PC-3 (cell line): Measurements from ENCODE around the gene PIAS1. TPM values are rescaled to one million over a fixed set of nuclear protein-coding genes. Genes with fewer than 3 reads are reported as not detected.

ENCODE experiments used
- ATAC-seq: fragments of 200-7000 bp; cut with Tn5 transposase; 2 replicates; pipeline ENCODE4 v1.9.1; 2020; ENCODE audit warnings: mild to moderate bottlenecking, moderate library complexity
- BruUV-seq: library from RNA; stranded (reverse); fragments of 400-500 nt; replicated peaks from 2 replicates; lab custom pipeline; 2021; lab: Mats Ljungman, UMichigan
- CTCF ChIA-PET: fragments of 300-600 bp; sonication (Branson Sonifier 250); formaldehyde crosslinking; loops from one replicate; lab custom pipeline; 2022; ENCODE audit warnings: antibody characterized with exemption; lab: Charles Lee
- POLR2A ChIA-PET: fragments of 300-600 bp; sonication (Branson Sonifier 250); formaldehyde crosslinking; loops from one replicate; lab custom pipeline; 2022; ENCODE audit warnings: antibody characterized with exemption; ENCODE audit not compliant: unreplicated experiment; lab: Charles Lee
- DNase-seq: peaks from one replicate; pipeline ENCODE4 v3.0.0-alpha.2; 2015
- H2AFZ ChIP-seq: fragments of 300-600 bp; sonication (generic); 2 replicates; pipeline ENCODE4 v1.6.0; 2016; ENCODE audit warnings: antibody characterized with exemption, low read length
- H3F3A ChIP-seq: fragments of 300-600 bp; sonication (generic); one replicate; pipeline ENCODE4 v1.6.0; 2017; ENCODE audit warnings: antibody characterized with exemption, low read length, control low read depth, mild to moderate bottlenecking; ENCODE audit not compliant: unreplicated experiment
- H3K27ac ChIP-seq: fragments of 300-600 bp; sonication (generic); 2 replicates; pipeline ENCODE4 v1.5.1; 2016; ENCODE audit warnings: mild to moderate bottlenecking, low read length
- H3K27me3 ChIP-seq: fragments of 300-600 bp; sonication (generic); 2 replicates; pipeline ENCODE4 v1.6.1; 2016; ENCODE audit warnings: low read length, mixed read lengths
- H3K36me3 ChIP-seq: fragments of 300-600 bp; sonication (generic); 2 replicates; pipeline ENCODE4 v1.6.1; 2016; ENCODE audit warnings: low read depth, mixed run types, low read length, mixed read lengths
- H3K4me1 ChIP-seq: fragments of 300-600 bp; sonication (generic); 2 replicates; pipeline ENCODE4 v1.5.1; 2016; ENCODE audit warnings: low read length; ENCODE audit not compliant: insufficient read depth
- H3K4me2 ChIP-seq: fragments of 300-600 bp; sonication (generic); 2 replicates; pipeline ENCODE4 v1.6.0; 2016; ENCODE audit warnings: low read length
- H3K4me3 ChIP-seq: fragments of 300-600 bp; sonication (generic); 2 replicates; pipeline ENCODE4 v1.5.1; 2016; ENCODE audit warnings: mild to moderate bottlenecking, low read length, mixed read lengths
- H3K79me2 ChIP-seq: fragments of 300-600 bp; sonication (generic); 2 replicates; pipeline ENCODE4 v1.6.1; 2017; ENCODE audit warnings: low read length, mixed read lengths
- H3K9ac ChIP-seq: fragments of 300-600 bp; sonication (generic); 2 replicates; pipeline ENCODE4 v1.6.0; 2016; ENCODE audit warnings: mild to moderate bottlenecking, low read length
- H3K9me2 ChIP-seq: fragments of 300-600 bp; sonication (generic); replicated peaks from 2 replicates; pipeline ENCODE4 v1.6.1; 2016; ENCODE audit warnings: mixed run types, low read length, mixed read lengths
- H3K9me3 ChIP-seq: fragments of 300-600 bp; sonication (generic); 2 replicates; pipeline ENCODE4 v1.6.1; 2016; ENCODE audit warnings: low read length, mixed read lengths
- H4K20me1 ChIP-seq: fragments of 300-600 bp; sonication (generic); 2 replicates; pipeline ENCODE4 v1.6.1; 2016; ENCODE audit warnings: low read length, mixed read lengths
- EZH2 ChIP-seq: fragments of 300-600 bp; sonication (generic); IDR thresholded peaks from one replicate; pipeline ENCODE4 v1.6.1; 2017; ENCODE audit warnings: antibody characterized with exemption, mild to moderate bottlenecking, low read length; ENCODE audit not compliant: unreplicated experiment
- EZH2phosphoT487 ChIP-seq: fragments of 300-600 bp; sonication (generic); IDR thresholded peaks from 2 replicates; pipeline ENCODE4 v1.6.1; 2018; ENCODE audit warnings: mild to moderate bottlenecking, antibody characterized with exemption, low read length, borderline replicate concordance
- intact Hi-C: fragments of 100-400 bp; cut with micrococcal nuclease; formaldehyde crosslinking; loops from 2 replicates; pipeline ENCODE4 v1.9.0; 2023
- total RNA-seq: library from RNA; depleted of rRNA; stranded (reverse); fragments of >200 nt; gene quantifications from 2 replicates; pipeline ENCODE4 v1.2.3, GENCODE V29; 2014
- TF ChIP-seq, protein P1 (sequence below): fragments of 300-600 bp; sonication (generic); conservative IDR thresholded peaks from 2 replicates; pipeline ENCODE4 v1.5.1; 2017; ENCODE audit warnings: antibody characterized with exemption, low read depth, mild to moderate bottlenecking, low read length

Gene PIAS1
- total RNA-seq, 1 experiment from 2014 or later, result 21.9 TPM

- intact Hi-C loops, result no loop called here
- H3K9me3 ChIP-seq, result no peaks in the 10 kb centered on the region
- no peaks in the 10 kb centered on the region for H3K27me3 ChIP-seq
- peaks cover 30% of the 10 kb centered on the region for H3K36me3 ChIP-seq
- POLR2A ChIA-PET, result no interaction called here
- no peaks in the 10 kb centered on the region for H3K79me2 ChIP-seq
- H3K9ac ChIP-seq, result no peak overlapping the region
- ATAC-seq (no peak; the same call in 1 of the 2 replicates), DNase-seq (no peak)
- no peak overlapping the region for H3K4me2 ChIP-seq
- no peaks in the 10 kb centered on the region for H3K4me1 ChIP-seq
- no peaks in the 10 kb centered on the region for H3K9me2 ChIP-seq
- H3K4me3 ChIP-seq, result no peak overlapping the region
- no peaks in the 10 kb centered on the region for H3F3A ChIP-seq
- no peak overlapping the region for H3K27ac ChIP-seq
- no peak overlapping the region for H2AFZ ChIP-seq
- CTCF ChIA-PET, result no interaction called here
- no peaks in the 10 kb centered on the region for H4K20me1 ChIP-seq
- no TSS peak for BruUV-seq
- TF ChIP-seq EZH2 (no peak), EZH2phosphoT487 (no peak)
- TF ChIP-seq, protein P1, sequence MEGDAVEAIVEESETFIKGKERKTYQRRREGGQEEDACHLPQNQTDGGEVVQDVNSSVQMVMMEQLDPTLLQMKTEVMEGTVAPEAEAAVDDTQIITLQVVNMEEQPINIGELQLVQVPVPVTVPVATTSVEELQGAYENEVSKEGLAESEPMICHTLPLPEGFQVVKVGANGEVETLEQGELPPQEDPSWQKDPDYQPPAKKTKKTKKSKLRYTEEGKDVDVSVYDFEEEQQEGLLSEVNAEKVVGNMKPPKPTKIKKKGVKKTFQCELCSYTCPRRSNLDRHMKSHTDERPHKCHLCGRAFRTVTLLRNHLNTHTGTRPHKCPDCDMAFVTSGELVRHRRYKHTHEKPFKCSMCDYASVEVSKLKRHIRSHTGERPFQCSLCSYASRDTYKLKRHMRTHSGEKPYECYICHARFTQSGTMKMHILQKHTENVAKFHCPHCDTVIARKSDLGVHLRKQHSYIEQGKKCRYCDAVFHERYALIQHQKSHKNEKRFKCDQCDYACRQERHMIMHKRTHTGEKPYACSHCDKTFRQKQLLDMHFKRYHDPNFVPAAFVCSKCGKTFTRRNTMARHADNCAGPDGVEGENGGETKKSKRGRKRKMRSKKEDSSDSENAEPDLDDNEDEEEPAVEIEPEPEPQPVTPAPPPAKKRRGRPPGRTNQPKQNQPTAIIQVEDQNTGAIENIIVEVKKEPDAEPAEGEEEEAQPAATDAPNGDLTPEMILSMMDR, result no peak
These were observed 133.4 kb downstream of the PIAS1 start for GRCh38 chr15:68187559-68187958.

GRCh38 chr15:68188647-68189046 lies 134.5 kb downstream of the PIAS1 start:
- no peaks in the 10 kb centered on the region for H3K9me2 ChIP-seq
- no peaks in the 10 kb centered on the region for H3K79me2 ChIP-seq
- no peak overlapping the region for H3K4me3 ChIP-seq
- H3K4me2 ChIP-seq, result no peak overlapping the region
- no TSS peak for BruUV-seq
- ChIA-PET CTCF (no interaction called here), POLR2A (no interaction called here)
- ATAC-seq (no peak), DNase-seq (no peak)
- H3K27ac ChIP-seq, result no peak overlapping the region
- TF ChIP-seq EZH2phosphoT487, result no peak
- TF ChIP-seq EZH2, result no peak
- TF ChIP-seq, protein P1, result no peak
- peaks cover 32% of the 10 kb centered on the region for H3K36me3 ChIP-seq
- no peaks in the 10 kb centered on the region for H3F3A ChIP-seq
- no peaks in the 10 kb centered on the region for H4K20me1 ChIP-seq
- H2AFZ ChIP-seq, result no peak overlapping the region
- H3K9ac ChIP-seq, result no peak overlapping the region
- intact Hi-C loops, result no loop called here
- no peaks in the 10 kb centered on the region for H3K27me3 ChIP-seq
- no peaks in the 10 kb centered on the region for H3K4me1 ChIP-seq
- no peaks in the 10 kb centered on the region for H3K9me3 ChIP-seq

- no peak overlapping the region for H3K9ac ChIP-seq
- no TSS peak for BruUV-seq
- no peaks in the 10 kb centered on the region for H4K20me1 ChIP-seq
- no peak overlapping the region for H3K27ac ChIP-seq
- POLR2A ChIA-PET, result no interaction called here
- no peaks in the 10 kb centered on the region for H3K9me3 ChIP-seq
- no peak overlapping the region for H3K4me3 ChIP-seq
- H3K4me1 ChIP-seq, result no peaks in the 10 kb centered on the region
- H3K27me3 ChIP-seq, result no peaks in the 10 kb centered on the region
- H3K36me3 ChIP-seq, result peaks cover 31% of the 10 kb centered on the region
- H3K79me2 ChIP-seq, result no peaks in the 10 kb centered on the region
- no peaks in the 10 kb centered on the region for H3K9me2 ChIP-seq
- no peaks in the 10 kb centered on the region for H3F3A ChIP-seq
- DNase-seq (no peak), ATAC-seq (no peak)
- no peak overlapping the region for H2AFZ ChIP-seq
- TF ChIP-seq, protein P1, result no peak
- no peak for TF ChIP-seq EZH2phosphoT487
- no peak for TF ChIP-seq EZH2
- intact Hi-C loops, result no loop called here
- H3K4me2 ChIP-seq, result no peak overlapping the region
- CTCF ChIA-PET, result no interaction called here
These were observed 135.9 kb downstream of the PIAS1 start for GRCh38 chr15:68190048-68190447.
